Omental fat pad (tissue), 4 donors: Measurements from ENCODE around the gene HADHB. TPM values are rescaled to one million over a fixed set of nuclear protein-coding genes. Genes with fewer than 3 reads are reported as not detected.
"Not testable (repeated sequence)": the region's sequence is repeated elsewhere in the genome, so short reads cannot be mapped to it uniquely, and the experiment has no call there.

Experiments
- ATAC-seq: fragments of 150-250 bp; one replicate; pipeline ENCODE4 v1.9.1; 2016; ENCODE audit warnings: mild to moderate bottlenecking, moderate library complexity; ENCODE audit not compliant: low FRiP score
- DNase-seq: peaks from one replicate; pipeline ENCODE4 v3.0.0-alpha.2; 2019; ENCODE audit warnings: low spot score
- total RNA-seq, 4 donors: library from RNA; depleted of rRNA; stranded (reverse); fragments of >200 nt; gene quantifications; one replicate each; pipeline ENCODE4 v1.1.0, GENCODE V29; 2016
- TF ChIP-seq, protein P1 (sequence below), 3 donors: fragments of 450-650 bp; IDR thresholded peaks; one replicate each; pipeline ENCODE4 v1.5.1; 2016 to 2017; ENCODE audit warnings: antibody characterized with exemption in 3 of 3, mild to moderate bottlenecking in 3 of 3, moderate library complexity in 2 of 3

Gene HADHB
- total RNA-seq, 4 donors from 2014 or later, result 130 to 213 (median 167) TPM

DNA sequence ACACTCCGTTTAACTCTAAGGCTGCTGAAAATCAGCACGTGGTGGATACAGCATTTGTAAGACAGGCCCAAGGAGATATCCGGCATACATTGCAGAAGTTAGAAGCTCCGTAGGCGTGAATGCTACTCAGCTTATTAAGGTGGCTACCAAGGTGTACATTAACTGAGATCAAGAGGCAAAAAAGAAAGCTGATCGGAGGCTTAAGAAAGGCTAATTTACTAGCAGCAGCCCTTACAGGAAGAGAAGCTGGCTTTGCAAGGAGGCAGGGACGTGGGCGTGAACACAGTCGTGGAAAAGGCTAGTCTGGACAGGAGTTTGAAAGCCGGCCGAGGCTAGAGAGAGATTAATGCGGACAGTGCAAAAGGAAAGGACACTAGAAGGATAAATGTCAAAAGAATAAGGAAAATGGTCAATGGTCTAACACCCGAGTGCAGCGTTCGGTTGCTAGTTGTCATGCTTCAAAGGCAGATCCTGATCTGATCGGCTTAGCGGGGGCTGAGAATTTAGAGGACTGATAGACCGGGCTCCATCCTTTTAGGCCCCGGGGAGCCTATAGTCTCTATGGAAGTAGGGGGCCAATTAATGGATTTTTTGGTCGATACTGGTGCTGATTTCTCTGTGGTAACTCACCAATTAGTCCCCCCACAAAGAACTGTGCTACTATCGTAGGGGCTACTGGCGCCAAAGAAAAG, 55.6 kb downstream of the HADHB start:
- ATAC-seq (peak; percentile 40), DNase-seq (no peak)
- TF ChIP-seq, protein P1, sequence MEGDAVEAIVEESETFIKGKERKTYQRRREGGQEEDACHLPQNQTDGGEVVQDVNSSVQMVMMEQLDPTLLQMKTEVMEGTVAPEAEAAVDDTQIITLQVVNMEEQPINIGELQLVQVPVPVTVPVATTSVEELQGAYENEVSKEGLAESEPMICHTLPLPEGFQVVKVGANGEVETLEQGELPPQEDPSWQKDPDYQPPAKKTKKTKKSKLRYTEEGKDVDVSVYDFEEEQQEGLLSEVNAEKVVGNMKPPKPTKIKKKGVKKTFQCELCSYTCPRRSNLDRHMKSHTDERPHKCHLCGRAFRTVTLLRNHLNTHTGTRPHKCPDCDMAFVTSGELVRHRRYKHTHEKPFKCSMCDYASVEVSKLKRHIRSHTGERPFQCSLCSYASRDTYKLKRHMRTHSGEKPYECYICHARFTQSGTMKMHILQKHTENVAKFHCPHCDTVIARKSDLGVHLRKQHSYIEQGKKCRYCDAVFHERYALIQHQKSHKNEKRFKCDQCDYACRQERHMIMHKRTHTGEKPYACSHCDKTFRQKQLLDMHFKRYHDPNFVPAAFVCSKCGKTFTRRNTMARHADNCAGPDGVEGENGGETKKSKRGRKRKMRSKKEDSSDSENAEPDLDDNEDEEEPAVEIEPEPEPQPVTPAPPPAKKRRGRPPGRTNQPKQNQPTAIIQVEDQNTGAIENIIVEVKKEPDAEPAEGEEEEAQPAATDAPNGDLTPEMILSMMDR (IDR thresholded peaks at IDR 0.05), result no peak

DNA sequence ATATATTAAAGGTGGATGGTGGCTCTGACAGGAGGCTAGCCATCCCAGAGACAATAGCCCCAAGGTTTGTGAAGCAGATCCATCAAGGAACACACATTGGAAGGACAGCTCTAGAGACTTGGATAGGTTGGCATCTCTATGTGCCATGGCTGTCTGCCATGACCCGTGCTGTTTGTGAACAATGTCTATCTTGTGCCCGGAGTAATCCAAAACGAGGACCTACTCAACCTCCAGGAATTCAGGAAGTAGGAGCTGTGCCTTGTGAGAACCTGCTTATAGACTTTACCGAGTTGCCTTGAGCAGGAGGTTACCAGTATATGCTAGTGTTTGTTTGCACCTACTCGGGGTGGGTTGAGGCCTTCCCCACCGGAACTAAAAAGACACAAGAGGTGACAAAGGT, 58.1 kb downstream of the HADHB start:
- no peak for ATAC-seq
- DNase-seq, result no peak
- TF ChIP-seq, protein P1 (IDR thresholded peaks at IDR 0.05), result no peak

DNA sequence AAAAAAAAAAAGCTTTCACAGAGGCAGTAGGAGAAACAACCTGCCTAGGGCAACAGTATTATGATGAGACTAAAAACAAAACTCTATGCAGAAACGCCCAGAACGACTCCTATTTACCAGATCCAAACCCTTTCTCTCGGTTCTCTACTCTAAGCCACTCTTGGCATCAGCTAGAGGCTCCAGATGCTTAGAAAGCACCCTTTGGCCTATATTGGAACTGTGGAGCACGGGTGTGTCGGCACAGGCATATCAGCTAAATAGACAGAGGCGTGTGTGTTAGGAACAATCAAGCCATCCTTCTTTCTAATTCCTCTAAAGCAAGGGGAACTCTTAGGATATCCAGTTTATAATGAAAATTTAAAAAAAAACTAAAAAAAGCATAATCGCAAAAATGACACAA, 60.4 kb downstream of the HADHB start:
- DNase-seq, ATAC-seq: not testable (repeated sequence)

DNA sequence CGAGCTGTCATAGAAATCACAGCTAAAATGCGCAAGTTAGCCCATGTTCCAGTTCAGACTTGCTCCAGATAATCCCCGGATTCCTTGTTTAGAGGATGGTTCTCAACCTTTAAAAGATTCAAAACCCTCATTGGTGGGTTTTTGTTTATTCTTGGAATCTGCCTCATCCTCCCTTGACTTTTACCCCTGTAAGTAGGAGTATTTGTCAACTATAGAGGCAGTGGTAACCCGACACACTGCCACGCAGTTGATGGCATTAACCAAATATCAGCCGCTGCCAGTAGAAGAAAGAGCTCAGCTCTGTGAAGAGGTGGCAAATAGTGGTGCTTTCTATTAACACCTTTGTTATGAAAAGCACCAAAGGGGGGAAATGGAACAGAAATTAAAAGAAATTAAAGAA, 60.8 kb downstream of the HADHB start:
- DNase-seq (no peak), ATAC-seq (no peak)
- TF ChIP-seq, protein P1 (IDR thresholded peaks at IDR 0.05), result no peak

DNA sequence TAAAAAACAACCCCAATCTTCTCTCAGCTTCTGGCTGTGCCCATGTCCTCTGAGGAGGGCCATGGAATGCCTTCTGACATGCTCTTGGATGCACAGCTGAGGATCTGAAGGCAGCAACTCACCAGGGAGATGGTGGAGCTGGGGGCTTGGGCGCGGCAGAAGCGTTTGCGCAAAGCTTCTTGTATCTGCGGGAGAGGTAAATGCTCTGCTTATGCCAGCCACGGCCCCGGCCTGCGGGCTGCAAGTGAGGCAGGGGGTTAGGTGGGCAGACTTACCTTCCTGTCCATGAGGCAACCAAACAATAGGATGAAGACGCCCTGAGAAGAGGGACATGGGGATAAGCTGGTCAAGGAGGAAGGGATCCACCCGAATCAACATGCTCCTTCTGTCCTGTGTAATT, 65.2 kb downstream of the HADHB start:
- TF ChIP-seq, protein P1 (IDR thresholded peaks at IDR 0.05), result no peak
- no peak for DNase-seq
- no peak for ATAC-seq

DNA sequence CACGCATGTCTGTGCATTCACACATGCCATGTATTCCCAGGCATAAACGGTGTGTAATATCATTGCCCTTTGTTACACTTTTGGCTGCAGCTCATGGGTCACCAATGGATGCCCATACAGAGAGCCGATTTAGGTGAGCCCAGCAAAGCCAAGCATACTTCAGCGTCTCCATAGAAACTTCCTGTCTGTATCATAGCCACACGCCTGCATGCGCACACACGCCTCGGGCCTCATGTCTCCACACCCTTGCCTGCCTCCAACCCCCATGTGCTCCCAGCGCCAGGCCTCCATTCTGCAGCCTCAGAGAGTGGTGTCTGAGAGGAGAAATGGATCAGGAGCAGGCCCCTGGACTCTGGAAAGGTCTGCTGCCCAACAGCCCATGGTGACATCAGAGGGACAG, 67.7 kb downstream of the HADHB start:
- TF ChIP-seq, protein P1 (IDR thresholded peaks at IDR 0.05), result no peak
- ATAC-seq, result no peak
- DNase-seq, result no peak

DNA sequence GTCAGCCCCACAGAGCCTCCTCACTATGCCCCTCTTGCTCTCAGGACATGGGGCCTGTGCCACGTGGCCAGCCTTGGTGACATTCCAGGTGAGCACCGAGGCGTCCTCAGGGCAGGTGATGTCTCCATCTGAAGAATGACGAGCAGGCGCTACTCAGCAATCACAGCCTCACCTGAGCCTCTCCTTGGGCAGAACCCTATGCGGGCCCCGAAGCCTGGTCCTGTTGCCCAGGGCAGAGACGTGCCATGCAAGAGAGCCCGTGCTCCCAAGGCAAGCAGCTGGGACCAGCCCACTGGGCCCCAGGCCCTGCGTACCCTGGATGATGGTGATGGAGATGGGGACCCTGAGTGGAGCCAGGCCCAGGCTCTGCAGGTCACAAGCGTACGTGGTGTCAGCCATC, 68.7 kb downstream of the HADHB start:
- TF ChIP-seq, protein P1 (IDR thresholded peaks at IDR 0.05), result no peak
- no peak for ATAC-seq
- DNase-seq, result no peak
